Aorta (tissue), 5 donors: ENCODE results near the gene ATG5. TPM values are rescaled to one million over a fixed set of nuclear protein-coding genes. Genes with fewer than 3 reads are reported as not detected.
"Not testable (repeated sequence)": the region's sequence is repeated elsewhere in the genome, so short reads cannot be mapped to it uniquely, and the experiment has no call there.

ENCODE experiments used
- ATAC-seq: fragments of 200-7000 bp; cut with Tn5 transposase; one replicate; pipeline ENCODE4 v1.9.1; 2022; ENCODE audit warnings: moderate library complexity; ENCODE audit not compliant: low FRiP score
- DNase-seq, 2 donors: peaks; one replicate each; pipeline ENCODE4 v3.0.0-alpha.2; 2020
- H3K27ac ChIP-seq, 2 donors: one replicate each; pipeline ENCODE4 v1.5.1; 2013; ENCODE audit warnings: low read length in 2 of 2, mild to moderate bottlenecking in 2 of 2, moderate library complexity in 2 of 2, control low read depth in 1 of 2, inconsistent platforms in 1 of 2, low read depth in 1 of 2
- H3K27me3 ChIP-seq, 2 donors: one replicate each; pipeline ENCODE4 v1.6.1; 2013; ENCODE audit warnings: control low read depth in 1 of 2, low read length in 1 of 2, mild to moderate bottlenecking in 1 of 2, moderate library complexity in 1 of 2; ENCODE audit not compliant: insufficient read depth in 2 of 2, control insufficient read depth in 1 of 2
- H3K36me3 ChIP-seq, 2 donors: one replicate each; pipeline ENCODE4 v1.6.1; 2013; ENCODE audit warnings: control low read depth in 1 of 2, low read length in 1 of 2, mild to moderate bottlenecking in 1 of 2; ENCODE audit not compliant: insufficient read depth in 2 of 2, control insufficient read depth in 1 of 2
- H3K4me1 ChIP-seq, 2 donors: one replicate each; pipeline ENCODE4 v1.6.1; 2013; ENCODE audit warnings: low read length in 2 of 2, control low read depth in 1 of 2, mild to moderate bottlenecking in 1 of 2, moderate library complexity in 1 of 2; ENCODE audit not compliant: insufficient read depth in 2 of 2, control insufficient read depth in 1 of 2
- H3K4me3 ChIP-seq, 2 donors: one replicate each; pipeline ENCODE4 v1.5.1; 2013; ENCODE audit warnings: low read length in 2 of 2, control low read depth in 1 of 2, mild to moderate bottlenecking in 1 of 2
- H3K9me3 ChIP-seq: one replicate; pipeline ENCODE4 v1.6.1; 2013; ENCODE audit warnings: mild to moderate bottlenecking, low read length; ENCODE audit not compliant: control insufficient read depth
- WGBS, 2 donors: extraction: QIAGEN DNeasy Blood & Tissue Kit; methylation state at CpG; one replicate each; pipeline ENCODE4 v1.1.7; 2013; 5-methylcytosine and 5-hydroxymethylcytosine counted together
- intact Hi-C, 2 donors: fragments of 100-400 bp; cut with DNase I; formaldehyde crosslinking; loops; one replicate each; pipeline versions ENCODE4 v1.14.2 to v1.15.0; 2022
- polyA plus RNA-seq, 2 donors: library from polyadenylated mRNA; stranded (reverse); fragments of 200-250 nt; gene quantifications; one replicate each; pipeline ENCODE4 v1.2.3, GENCODE V29; 2013
- total RNA-seq, 2 donors: library from RNA; stranded (reverse); fragmentation: NEBNext Ultra II Directional; extraction: Animal tissue kit (Norgen Biotek cat#: 25700); gene quantifications; one replicate each; pipeline ENCODE4 v1.2.1, GENCODE V29; 2021
- donor health status: healthy with polysubstance abuse.
- donor health status: Bipolar disorder and iron deficiency.
- donor health status: DM: no; HTN: no; CAD: no.
- donor health status: DM: no; HTN: no; CAD: no.
- donor health status: DM: yes; HTN: yes; CAD: no.

The ATG5 gene
- total and polyA plus RNA-seq, 4 donors = 17.5 to 34.6 (median 29.0) TPM

DNA sequence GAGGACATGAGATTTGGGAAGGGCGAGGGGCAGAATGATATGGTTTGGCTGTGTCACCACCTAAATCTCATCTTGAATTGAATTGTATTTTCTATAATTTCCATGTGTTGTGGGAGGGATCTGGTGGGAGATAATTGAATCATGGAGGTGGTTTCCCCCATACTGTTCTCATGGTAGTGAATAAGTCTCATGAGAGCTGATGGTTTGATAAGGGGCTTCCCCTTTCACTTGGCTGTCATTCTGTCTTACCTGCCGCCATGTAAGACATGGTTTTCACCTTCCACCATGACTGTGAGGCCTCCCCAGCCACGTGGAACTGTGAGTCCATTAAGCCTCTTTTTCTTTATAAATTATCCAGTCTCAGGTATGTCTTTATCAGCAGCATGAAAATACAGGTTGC lies 173.1 kb downstream of the ATG5 start:
- DNase-seq, intact Hi-C loops, H3K4me3 ChIP-seq, ATAC-seq, H3K9me3 ChIP-seq, H3K36me3 ChIP-seq, H3K27me3 ChIP-seq, H3K27ac ChIP-seq, H3K4me1 ChIP-seq: not testable (repeated sequence)
- 83 to 86% methylated on average over 3 of the region's 3 CpGs for WGBS, 2 donors

DNA sequence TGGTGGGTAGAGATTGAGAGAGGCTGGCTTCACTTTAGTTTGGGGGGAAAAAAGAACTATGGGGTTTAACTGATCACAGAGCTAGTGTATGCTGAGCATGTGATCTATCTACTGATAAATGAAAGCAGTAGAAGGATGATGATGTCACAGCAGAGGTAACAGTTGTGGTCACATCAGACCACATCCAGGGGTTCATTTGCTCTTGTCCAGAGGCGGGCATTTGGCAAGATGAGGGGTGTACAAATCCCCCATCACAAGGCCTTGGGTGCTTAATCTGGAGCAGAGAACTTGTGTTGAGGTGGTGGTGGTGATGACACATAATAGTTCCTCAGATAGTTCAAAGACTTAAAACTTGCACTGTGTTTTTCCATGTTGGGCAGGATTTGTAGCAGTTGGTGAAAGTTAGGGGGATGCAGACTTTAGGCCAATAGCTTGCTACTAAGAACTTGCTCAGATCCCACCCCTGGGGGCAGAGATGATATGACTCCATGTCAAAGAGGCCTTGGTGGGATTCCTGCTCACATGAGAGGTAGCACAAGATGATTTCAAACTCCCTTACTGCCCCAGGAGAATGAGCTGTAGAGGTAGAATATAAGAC lies 176.0 kb downstream of the ATG5 start:
- ATAC-seq = no peak
- Histone ChIP-seq H3K4me3 (no peak overlapping the region), H3K9me3 (no peaks in the 10 kb centered on the region), H3K36me3 (no peaks in the 10 kb centered on the region), H3K4me1 (no peaks in the 10 kb centered on the region), H3K27ac (no peak overlapping the region), H3K27me3 (peaks cover 0 to 1% of the 10 kb centered on the region in 2 donors)
- intact Hi-C loops = no loop called here
- no peak for DNase-seq
- 88 to 94% methylated on average over 1 of the region's 1 CpG for WGBS, 2 donors

DNA sequence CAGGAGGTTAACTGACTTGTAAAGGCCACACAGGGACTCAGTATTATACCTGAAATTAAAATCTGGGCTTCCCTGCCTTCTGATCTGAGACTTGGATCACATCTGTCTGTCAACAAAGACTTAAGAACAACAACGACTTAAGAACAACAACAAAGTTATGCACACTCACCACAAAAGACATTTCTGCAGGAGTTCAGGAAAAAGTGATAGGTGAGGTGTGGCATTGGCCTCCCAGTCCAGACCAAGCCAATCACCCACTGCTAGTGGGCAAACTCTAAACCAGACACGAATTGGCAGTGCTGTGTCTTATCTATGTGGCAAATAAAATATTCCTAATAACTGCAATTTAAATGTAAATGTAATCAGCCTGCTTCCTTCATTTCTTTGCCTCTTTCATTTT lies 178.1 kb downstream of the ATG5 start:
- no peaks in the 10 kb centered on the region for H3K36me3 ChIP-seq
- no peak for DNase-seq
- intact Hi-C loops = no loop called here
- no peaks in the 10 kb centered on the region for H3K9me3 ChIP-seq
- ATAC-seq = no peak
- H3K27ac ChIP-seq = no peak overlapping the region
- 53 to 62% methylated on average over 2 of the region's 2 CpGs for WGBS, 2 donors
- no peak overlapping the region for H3K4me3 ChIP-seq
- H3K4me1 ChIP-seq = no peaks in the 10 kb centered on the region
- peaks cover 0 to 1% of the 10 kb centered on the region in 2 donors for H3K27me3 ChIP-seq

- Histone ChIP-seq H3K27ac (no peak overlapping the region), H3K9me3 (no peaks in the 10 kb centered on the region), H3K36me3 (no peaks in the 10 kb centered on the region), H3K4me1 (no peaks in the 10 kb centered on the region), H3K27me3 (peaks cover 0 to 1% of the 10 kb centered on the region in 2 donors), H3K4me3 (no peak overlapping the region)
- ATAC-seq = no peak
- DNase-seq = no peak
- intact Hi-C loops = no loop called here
- WGBS, 2 donors = 79 to 84% methylated on average over 2 of the region's 2 CpGs
Observed at GRCh38 chr6:106146852-106147351, 178.7 kb downstream of the ATG5 start.

DNA sequence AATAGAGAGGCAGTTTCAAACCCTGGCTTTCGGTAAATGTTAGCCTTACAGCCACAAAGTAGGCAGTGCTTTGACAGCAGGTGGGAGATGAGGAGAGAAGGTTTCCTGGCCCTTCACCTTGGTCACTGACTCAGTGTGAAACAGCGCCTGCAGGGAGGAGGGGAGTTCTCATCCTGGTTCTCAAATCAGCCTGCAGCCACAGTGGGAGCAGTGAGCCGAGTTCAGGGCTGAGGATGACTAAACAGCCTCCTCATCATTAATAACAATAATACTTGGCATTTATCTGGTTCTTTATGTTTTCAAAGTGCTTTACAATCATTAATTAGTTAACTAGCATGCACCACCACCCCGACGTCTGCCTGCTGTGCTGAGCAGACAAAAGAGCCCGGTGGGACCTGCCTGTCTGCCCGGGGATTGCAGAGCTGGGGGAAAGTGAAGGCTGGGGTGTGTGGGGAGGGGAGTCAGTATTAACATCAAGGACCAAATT lies 179.8 kb downstream of the ATG5 start:
- H3K36me3 ChIP-seq = no peaks in the 10 kb centered on the region
- peaks cover 0 to 1% of the 10 kb centered on the region in 2 donors for H3K27me3 ChIP-seq
- no peak overlapping the region for H3K4me3 ChIP-seq
- DNase-seq = no peak
- no peak for ATAC-seq
- 25 to 29% methylated on average over 7 of the region's 7 CpGs for WGBS, 2 donors
- no peak overlapping the region for H3K27ac ChIP-seq
- no peaks in the 10 kb centered on the region for H3K4me1 ChIP-seq
- intact Hi-C loops = no loop called here
- no peaks in the 10 kb centered on the region for H3K9me3 ChIP-seq

- Histone ChIP-seq H3K27ac (no peak overlapping the region), H3K36me3 (no peaks in the 10 kb centered on the region), H3K27me3 (peaks cover 0 to 1% of the 10 kb centered on the region in 2 donors), H3K9me3 (no peaks in the 10 kb centered on the region), H3K4me3 (no peak overlapping the region), H3K4me1 (no peaks in the 10 kb centered on the region)
- DNase-seq (no peak), ATAC-seq (no peak)
- intact Hi-C loops = no loop called here
- WGBS, 2 donors = 71% methylated on average over 4 of the region's 4 CpGs
Observed at GRCh38 chr6:106145144-106145543, 180.4 kb downstream of the ATG5 start.

DNA sequence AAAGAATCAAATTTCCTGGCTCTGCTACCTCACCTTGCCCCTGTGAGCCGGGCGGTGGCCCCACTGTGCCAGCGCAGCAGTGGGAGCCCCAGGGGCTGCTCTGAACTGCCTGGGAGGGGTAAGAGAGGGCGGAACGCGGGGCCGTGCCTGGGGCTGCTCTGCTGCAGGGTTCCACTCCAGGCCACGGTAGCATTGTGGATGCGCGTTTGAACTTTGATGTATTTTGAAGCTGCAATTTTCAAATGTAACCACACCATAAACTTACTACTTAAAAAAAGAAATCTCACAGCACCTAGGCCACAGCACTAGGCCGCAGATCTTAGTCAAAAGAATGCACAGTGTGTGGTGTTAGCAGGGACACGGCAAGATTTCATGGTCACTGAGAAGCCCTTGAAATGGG lies 181.9 kb downstream of the ATG5 start:
- Histone ChIP-seq H3K36me3 (no peaks in the 10 kb centered on the region), H3K27me3 (peaks cover 0 to 3% of the 10 kb centered on the region in 2 donors), H3K9me3 (no peaks in the 10 kb centered on the region), H3K4me3 (no peak overlapping the region), H3K27ac (no peak overlapping the region), H3K4me1 (no peaks in the 10 kb centered on the region)
- DNase-seq = no peak
- no peak for ATAC-seq
- 86 to 89% methylated on average over 12 of the region's 12 CpGs for WGBS, 2 donors
- intact Hi-C loops = no loop called here

DNA sequence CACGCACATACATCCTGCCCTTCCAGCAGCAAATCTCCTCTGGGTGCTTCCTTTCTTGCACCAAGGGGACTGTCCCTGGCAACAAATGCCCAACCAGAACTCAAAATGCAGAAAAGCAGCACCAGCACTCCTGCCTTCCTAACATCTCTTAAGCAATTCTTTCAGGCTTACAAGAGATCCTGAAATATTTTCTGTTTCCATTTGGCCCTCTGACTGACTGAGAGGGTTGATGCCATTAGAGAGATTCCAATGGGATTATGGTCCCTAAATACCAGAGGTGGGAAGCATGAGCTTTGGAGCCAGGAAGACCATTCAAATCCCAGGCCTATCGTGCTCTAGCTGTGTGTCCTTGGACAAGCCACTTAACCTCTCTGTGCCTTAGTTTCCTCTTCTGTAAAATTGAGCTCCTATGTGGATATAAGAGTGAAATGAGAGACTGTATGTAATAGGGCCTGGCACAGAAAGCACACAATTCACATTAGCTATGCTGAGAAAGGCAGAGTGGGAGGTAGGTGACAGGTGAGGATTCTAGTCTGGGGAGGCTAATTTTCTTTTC lies 182.6 kb downstream of the ATG5 start:
- Histone ChIP-seq H3K9me3 (no peaks in the 10 kb centered on the region), H3K4me3 (no peak overlapping the region), H3K27ac (no peak overlapping the region), H3K27me3 (peaks cover 0 to 3% of the 10 kb centered on the region in 2 donors), H3K36me3 (no peaks in the 10 kb centered on the region), H3K4me1 (no peaks in the 10 kb centered on the region)
- DNase-seq (no peak), ATAC-seq (no peak)
- intact Hi-C loops = no loop called here
- 66 to 76% methylated on average over 2 of the region's 2 CpGs for WGBS, 2 donors
